Stomach smooth muscle (tissue), 2 donors: Measurements from ENCODE around the gene STARD4.

Experiments used
- H3K27ac ChIP-seq: one replicate; pipeline ENCODE4 v1.7.0; 2013; ENCODE audit warnings: mild to moderate bottlenecking, low read length, inconsistent platforms
- H3K27me3 ChIP-seq, 2 donors: one replicate each; pipeline ENCODE4 v1.7.0; 2013; ENCODE audit warnings: low read length in 2 of 2; ENCODE audit not compliant: insufficient read depth in 2 of 2, control insufficient read depth in 1 of 2
- H3K36me3 ChIP-seq, 2 donors: one replicate each; pipeline ENCODE4 v1.7.0; 2013; ENCODE audit warnings: low read length in 2 of 2; ENCODE audit not compliant: control insufficient read depth in 2 of 2, insufficient read depth in 2 of 2
- H3K4me1 ChIP-seq: one replicate; pipeline ENCODE4 v1.7.0; 2013; ENCODE audit warnings: low read length; ENCODE audit not compliant: control insufficient read depth, insufficient read depth
- H3K4me3 ChIP-seq, 2 donors: one replicate each; pipeline ENCODE4 v1.7.0; 2013; ENCODE audit warnings: low read length in 2 of 2
- H3K9ac ChIP-seq, 2 donors: one replicate each; pipeline ENCODE4 v1.7.0; 2013; ENCODE audit warnings: low read length in 2 of 2, mild to moderate bottlenecking in 1 of 2
- H3K9me3 ChIP-seq, 2 donors: one replicate each; pipeline ENCODE4 v1.7.0; 2013; ENCODE audit warnings: low read length in 2 of 2; ENCODE audit not compliant: control insufficient read depth in 2 of 2
- donor health status: healthy.
- donor health status: Pancreatic carcinoma.

The STARD4 gene, protein sequence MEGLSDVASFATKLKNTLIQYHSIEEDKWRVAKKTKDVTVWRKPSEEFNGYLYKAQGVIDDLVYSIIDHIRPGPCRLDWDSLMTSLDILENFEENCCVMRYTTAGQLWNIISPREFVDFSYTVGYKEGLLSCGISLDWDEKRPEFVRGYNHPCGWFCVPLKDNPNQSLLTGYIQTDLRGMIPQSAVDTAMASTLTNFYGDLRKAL

DNA sequence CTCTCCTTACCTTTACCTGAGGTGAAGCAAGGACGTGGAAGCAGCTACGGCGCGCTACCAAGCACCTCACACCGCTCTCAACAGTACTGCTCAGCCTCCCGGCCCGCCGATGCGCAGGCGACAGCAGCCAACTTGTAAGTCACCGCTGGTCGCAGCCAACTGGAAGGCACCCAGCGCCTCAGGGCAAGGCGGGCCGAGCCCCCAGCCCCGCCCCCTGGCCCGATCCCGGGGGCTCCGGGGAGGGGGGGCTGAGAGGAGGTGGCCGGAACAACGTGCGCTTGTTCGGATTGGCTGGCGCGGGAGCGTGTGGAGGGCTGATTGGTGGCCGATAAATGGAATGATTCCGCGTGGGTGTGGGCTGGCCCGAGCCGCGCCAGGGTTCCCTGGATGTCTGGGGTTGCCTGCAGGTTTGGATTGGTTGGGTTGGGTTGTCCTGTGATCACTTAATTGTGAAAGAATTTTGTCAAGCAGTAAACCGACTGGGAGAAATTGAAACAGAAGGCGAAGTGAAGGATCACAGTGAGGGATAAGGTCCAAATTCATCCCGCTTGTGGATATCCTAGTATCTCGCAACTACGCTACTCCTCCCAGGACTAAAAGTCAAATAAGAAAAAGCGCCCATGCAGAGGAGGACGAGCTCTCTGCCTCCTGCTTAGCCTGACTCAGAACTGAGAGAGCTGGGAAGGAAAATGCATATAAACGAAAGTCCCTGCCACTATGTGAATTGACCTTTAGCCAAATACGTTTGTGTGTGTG lies at the start of gene STARD4:
TSS of gene STARD4 (minus strand) at position 161 of the 756 bp plus-strand sequence. CDS start 5,102 bp downstream, outside the sequence.
- no peaks in the 10 kb centered on the region for H3K9me3 ChIP-seq
- peak within 1 kb of the TSS; percentile 53 for H3K27ac ChIP-seq
- H3K4me3 ChIP-seq = peak within 1 kb of the TSS; percentile 89 to 98
- no peaks in the 10 kb centered on the region for H3K27me3 ChIP-seq
- H3K9ac ChIP-seq = peak within 1 kb of the TSS; percentile 72 to 82
- peaks cover 4% of the 10 kb centered on the region for H3K4me1 ChIP-seq
- no peaks in the 10 kb centered on the region for H3K36me3 ChIP-seq

DNA sequence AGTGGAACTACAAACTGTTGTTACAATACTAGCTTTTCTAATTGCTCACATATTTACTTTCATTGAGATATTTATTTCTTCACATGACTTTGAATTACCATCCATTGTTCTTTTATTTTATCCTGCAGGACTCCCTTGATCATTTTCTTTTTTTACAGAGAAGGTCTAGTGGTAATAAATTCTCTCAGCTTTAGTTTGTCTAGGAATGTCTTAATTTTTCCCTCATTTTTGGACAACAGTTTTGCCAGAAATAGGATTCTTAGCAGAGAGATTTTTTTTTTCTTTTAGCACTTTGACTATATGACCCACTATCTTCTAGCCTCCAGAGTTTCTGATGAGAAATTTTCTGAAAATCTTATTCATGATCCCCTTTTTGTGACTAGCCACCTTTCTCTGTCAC lies 47.3 kb upstream of the STARD4 start:
- Histone ChIP-seq H3K4me1 (peaks cover 15% of the 10 kb centered on the region), H3K9ac (no peak overlapping the region), H3K27ac (no peak overlapping the region), H3K4me3 (no peak overlapping the region), H3K9me3 (no peaks in the 10 kb centered on the region), H3K27me3 (no peaks in the 10 kb centered on the region), H3K36me3 (no peaks in the 10 kb centered on the region)

DNA sequence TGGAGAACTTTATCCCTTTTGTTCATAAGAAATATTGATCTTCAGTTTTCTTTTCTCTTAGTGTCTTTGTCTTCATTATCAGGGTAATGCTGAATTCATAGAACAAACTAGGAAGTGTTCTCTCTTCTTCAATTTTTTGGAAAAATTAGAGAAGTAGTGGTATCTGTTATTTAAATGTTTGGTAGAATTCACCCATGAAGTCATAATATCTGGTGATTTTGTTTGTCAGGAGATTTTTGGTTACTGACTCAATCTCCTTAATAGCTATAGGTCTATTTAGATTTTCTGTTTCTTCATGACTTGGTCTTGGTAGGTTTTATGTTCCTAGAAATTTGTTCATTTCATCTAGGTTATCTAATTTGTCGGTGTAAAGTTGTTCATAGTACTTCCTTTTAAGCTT lies 45.4 kb upstream of the STARD4 start:
- H3K27ac ChIP-seq = no peak overlapping the region
- no peaks in the 10 kb centered on the region for H3K9me3 ChIP-seq
- no peaks in the 10 kb centered on the region for H3K36me3 ChIP-seq
- no peaks in the 10 kb centered on the region for H3K27me3 ChIP-seq
- H3K9ac ChIP-seq = no peak overlapping the region
- peaks cover 2% of the 10 kb centered on the region for H3K4me1 ChIP-seq
- no peak overlapping the region for H3K4me3 ChIP-seq

DNA sequence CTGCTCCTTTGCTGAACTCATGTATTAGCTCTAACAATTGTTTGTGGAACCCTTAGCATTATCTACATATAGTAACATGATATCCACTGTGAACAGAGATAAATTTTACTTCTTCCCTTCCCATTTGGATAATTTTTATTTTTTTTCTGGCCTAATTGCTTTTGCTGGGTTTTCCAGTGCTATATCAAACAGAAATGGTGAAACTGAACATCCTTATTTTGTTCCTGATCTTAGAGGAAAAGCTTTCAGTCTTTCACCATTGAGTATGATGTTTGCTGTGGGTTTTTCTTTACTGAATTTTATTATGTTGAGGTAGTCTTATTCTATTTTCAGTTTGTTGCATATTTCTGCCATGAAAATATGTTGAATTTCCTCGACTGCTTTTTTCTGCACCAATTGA lies 44.8 kb upstream of the STARD4 start:
- no peak overlapping the region for H3K27ac ChIP-seq

DNA sequence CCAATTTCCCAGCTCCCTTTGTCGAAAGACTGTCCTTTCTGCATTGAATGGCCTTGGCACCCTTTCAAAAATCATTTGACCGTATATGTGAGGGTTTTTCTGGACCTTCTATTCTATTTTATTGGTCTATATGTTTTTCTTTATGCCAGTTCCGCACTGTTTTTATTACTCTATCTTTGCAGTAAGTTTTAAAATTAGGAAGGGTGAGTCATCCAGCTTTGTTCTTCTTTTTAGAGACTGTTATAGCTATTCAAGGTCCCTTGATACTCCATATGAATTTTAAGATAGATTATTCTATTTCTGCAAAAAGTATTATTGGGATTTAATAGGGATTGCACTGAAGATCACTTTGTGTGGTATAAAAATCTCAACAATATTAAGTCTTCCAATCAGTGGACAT lies 44.2 kb upstream of the STARD4 start:
- no peaks in the 10 kb centered on the region for H3K36me3 ChIP-seq
- H3K4me3 ChIP-seq = no peak overlapping the region

More for the DNA sequence above, 44.8 kb upstream of the STARD4 start:
- Histone ChIP-seq H3K9me3 (no peaks in the 10 kb centered on the region), H3K4me1 (no peaks in the 10 kb centered on the region), H3K9ac (no peak overlapping the region), H3K4me3 (no peak overlapping the region), H3K27me3 (no peaks in the 10 kb centered on the region), H3K36me3 (no peaks in the 10 kb centered on the region)

DNA sequence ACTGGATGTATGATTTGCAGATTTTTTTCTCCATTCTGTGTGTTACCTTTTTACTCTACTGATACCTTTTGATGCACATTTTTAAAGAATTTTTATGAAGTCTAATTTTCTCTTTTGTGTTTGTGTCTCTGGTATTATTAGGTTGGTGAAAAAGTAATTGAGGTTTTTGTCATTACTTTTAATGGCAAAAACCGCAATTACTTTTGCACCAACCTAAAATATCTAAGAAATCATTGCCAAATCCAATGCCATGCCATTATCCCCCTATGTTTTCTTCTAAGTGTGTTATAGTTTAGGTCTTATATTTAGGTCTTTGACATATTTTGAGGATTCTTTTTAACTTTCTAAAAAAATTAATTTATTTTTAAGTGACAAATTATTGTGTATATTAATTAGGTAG lies 43.4 kb upstream of the STARD4 start:
- Histone ChIP-seq H3K4me1 (no peaks in the 10 kb centered on the region), H3K36me3 (no peaks in the 10 kb centered on the region), H3K4me3 (no peak overlapping the region), H3K27ac (no peak overlapping the region), H3K9ac (no peak overlapping the region), H3K9me3 (no peaks in the 10 kb centered on the region), H3K27me3 (no peaks in the 10 kb centered on the region)

More for the DNA sequence above, 44.2 kb upstream of the STARD4 start:
- no peaks in the 10 kb centered on the region for H3K27me3 ChIP-seq
- H3K9ac ChIP-seq = no peak overlapping the region
- no peaks in the 10 kb centered on the region for H3K4me1 ChIP-seq
- no peaks in the 10 kb centered on the region for H3K9me3 ChIP-seq
- no peak overlapping the region for H3K27ac ChIP-seq

DNA sequence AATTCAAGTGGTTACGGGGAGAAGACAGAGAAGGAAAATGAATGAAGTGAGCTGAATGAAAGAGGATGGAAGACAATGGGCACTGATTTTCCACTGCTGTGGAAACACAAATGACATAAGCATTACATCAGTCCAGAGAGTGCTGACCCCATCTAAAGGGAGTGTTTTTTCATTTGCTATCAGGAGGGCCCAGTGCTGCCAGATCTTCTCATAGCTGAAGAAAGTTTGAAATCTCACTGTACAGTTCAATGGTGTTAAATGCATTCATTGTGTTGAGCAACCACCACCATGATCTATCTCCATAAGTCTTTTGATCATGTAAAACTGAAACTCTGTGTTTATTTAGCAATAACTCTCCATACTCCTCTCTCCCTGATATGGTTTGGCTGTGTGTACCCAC lies 41.5 kb upstream of the STARD4 start:
- Histone ChIP-seq H3K36me3 (no peaks in the 10 kb centered on the region), H3K4me3 (no peak overlapping the region), H3K9me3 (no peaks in the 10 kb centered on the region), H3K27ac (no peak overlapping the region), H3K9ac (no peak overlapping the region), H3K27me3 (no peaks in the 10 kb centered on the region), H3K4me1 (peaks cover 5% of the 10 kb centered on the region)

DNA sequence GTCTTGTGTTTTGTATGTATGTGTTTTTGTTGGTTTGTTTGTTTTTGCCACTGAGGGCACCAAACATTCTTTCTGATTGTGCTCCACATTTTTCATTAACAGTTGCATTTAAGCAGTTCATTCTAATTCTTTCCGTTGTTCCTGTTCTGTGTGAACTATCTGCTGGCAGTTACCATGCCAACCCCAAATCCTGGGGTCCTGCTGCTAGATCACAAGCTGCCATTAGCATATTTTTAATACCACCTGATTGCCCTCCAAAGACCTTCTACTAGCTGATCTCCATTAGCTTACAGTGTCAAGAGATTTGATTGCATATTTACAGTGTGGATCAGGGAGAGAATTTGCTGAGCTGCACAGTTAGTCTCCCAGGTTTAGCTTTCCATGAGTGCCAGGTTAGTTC lies 40.6 kb upstream of the STARD4 start:
- Histone ChIP-seq H3K27ac (no peak overlapping the region), H3K4me1 (peaks cover 5% of the 10 kb centered on the region), H3K4me3 (no peak overlapping the region), H3K36me3 (no peaks in the 10 kb centered on the region), H3K9ac (no peak overlapping the region), H3K9me3 (no peaks in the 10 kb centered on the region), H3K27me3 (no peaks in the 10 kb centered on the region)

DNA sequence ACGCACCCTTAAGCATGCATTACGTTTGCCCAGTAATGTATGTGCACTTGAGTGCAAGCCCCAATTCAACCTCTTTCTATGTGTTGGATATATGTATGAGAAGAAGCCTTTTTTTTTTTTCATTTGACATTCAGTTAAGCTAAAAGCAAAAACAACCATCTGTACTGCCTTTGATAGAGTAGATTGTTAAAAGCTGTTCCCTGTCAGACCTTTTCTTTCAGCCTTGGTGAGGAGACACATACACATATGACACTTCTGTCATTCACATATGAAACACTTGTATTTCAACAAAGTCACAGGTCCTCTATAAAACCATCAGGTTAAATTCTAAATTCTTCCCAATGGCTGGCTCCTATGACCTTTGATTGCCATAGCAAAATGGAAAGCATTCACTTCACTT lies 40.2 kb upstream of the STARD4 start:
- no peaks in the 10 kb centered on the region for H3K27me3 ChIP-seq
- no peaks in the 10 kb centered on the region for H3K9me3 ChIP-seq
- H3K4me3 ChIP-seq = no peak overlapping the region
- H3K4me1 ChIP-seq = peaks cover 5% of the 10 kb centered on the region
- H3K9ac ChIP-seq = no peak overlapping the region
- no peak overlapping the region for H3K27ac ChIP-seq
- H3K36me3 ChIP-seq = no peaks in the 10 kb centered on the region

DNA sequence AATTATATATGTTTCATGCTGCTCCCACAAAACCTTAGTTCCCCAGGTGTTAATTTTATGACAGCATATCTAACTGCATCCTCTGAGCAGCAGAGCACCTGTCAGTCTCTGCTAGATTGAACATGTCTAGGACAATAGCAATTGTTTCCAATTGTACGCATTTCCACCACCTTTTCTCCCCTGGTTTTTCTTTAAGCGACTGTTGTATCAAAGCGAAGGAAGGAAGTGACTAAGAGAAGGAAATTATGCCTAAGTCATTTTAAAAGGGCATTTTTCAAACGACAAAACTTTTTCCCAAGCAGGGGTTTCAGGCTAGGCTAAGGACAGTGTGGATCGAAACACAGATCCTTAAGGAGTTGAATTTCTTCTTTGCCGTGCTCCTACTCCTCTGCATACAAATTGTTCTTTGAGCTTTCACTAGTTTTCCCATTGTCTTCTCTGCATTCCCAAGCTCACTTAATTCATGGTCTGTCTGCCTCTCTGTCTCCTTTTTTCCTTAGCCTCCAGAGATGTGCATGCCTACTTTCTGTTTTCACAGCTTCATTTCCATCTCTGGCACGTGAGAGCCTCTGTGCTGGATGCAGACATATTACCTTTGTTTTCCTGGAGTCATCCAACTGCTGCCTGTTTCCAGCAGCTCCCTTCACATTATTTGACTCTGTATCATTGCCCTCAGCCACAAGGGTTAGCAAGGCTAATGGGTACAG lies 39.4 kb upstream of the STARD4 start:
- Histone ChIP-seq H3K27me3 (no peaks in the 10 kb centered on the region), H3K27ac (no peak overlapping the region), H3K4me3 (no peak overlapping the region), H3K9me3 (no peaks in the 10 kb centered on the region), H3K4me1 (peaks cover 5% of the 10 kb centered on the region), H3K36me3 (no peaks in the 10 kb centered on the region), H3K9ac (no peak overlapping the region)
